Fibroblast of skin of left quadriceps (primary cell): Measurements from ENCODE around the gene CD99L2.
"Not testable (repeated sequence)": the region's sequence is repeated elsewhere in the genome, so short reads cannot be mapped to it uniquely, and the experiment has no call there.

Source experiments
- DNase-seq, 2 experiments: peaks; one replicate each; pipeline ENCODE4 v3.0.0-alpha.2; 2013; ENCODE audit warnings: low read depth in 2 of 2

Gene CD99L2

GRCh38 chrX:150856785-150857184 lies 41.7 kb downstream of the CD99L2 start:
- DNase-seq, result no peak

- no peak for DNase-seq
Observed at GRCh38 chrX:150856101-150856500, 42.4 kb downstream of the CD99L2 start.

GRCh38 chrX:150854856-150855255 lies 43.6 kb downstream of the CD99L2 start:
- DNase-seq, result no peak

- DNase-seq, result no peak
Observed at GRCh38 chrX:150849996-150850720, 48.3 kb downstream of the CD99L2 start.

- no peak for DNase-seq
Observed at GRCh38 chrX:150849486-150849885, 49.0 kb downstream of the CD99L2 start.

- no peak for DNase-seq
Observed at GRCh38 chrX:150848914-150849365, 49.5 kb downstream of the CD99L2 start.

GRCh38 chrX:150847088-150847487 lies 51.4 kb downstream of the CD99L2 start:
- DNase-seq, result no peak

GRCh38 chrX:150846130-150846529 lies 52.3 kb downstream of the CD99L2 start:
- no peak for DNase-seq

- no peak for DNase-seq
Observed at GRCh38 chrX:150845091-150845490, 53.4 kb downstream of the CD99L2 start.

- no peak for DNase-seq
Observed at GRCh38 chrX:150844016-150844415, 54.5 kb downstream of the CD99L2 start.

- no peak for DNase-seq
Observed at GRCh38 chrX:150842198-150842685, 56.2 kb downstream of the CD99L2 start.

- DNase-seq, result no peak
Observed at GRCh38 chrX:150841456-150842197, 56.8 kb downstream of the CD99L2 start.

- no peak for DNase-seq
Observed at GRCh38 chrX:150837845-150838244, 60.6 kb downstream of the CD99L2 start.

GRCh38 chrX:150834695-150835094 lies 63.8 kb downstream of the CD99L2 start:
- no peak for DNase-seq

- DNase-seq, result no peak
Observed at GRCh38 chrX:150833454-150834056, 64.9 kb downstream of the CD99L2 start.

GRCh38 chrX:150831863-150832262 lies 66.6 kb downstream of the CD99L2 start:
- DNase-seq, result no peak

GRCh38 chrX:150828785-150829184 lies 69.7 kb downstream of the CD99L2 start:
- DNase-seq, result no peak

- not testable (repeated sequence) for DNase-seq
Observed at GRCh38 chrX:150824352-150824751, 74.1 kb downstream of the CD99L2 start.

GRCh38 chrX:150823826-150824225 lies 74.6 kb downstream of the CD99L2 start:
- DNase-seq, result not testable (repeated sequence)

GRCh38 chrX:150821971-150822370 lies 76.5 kb downstream of the CD99L2 start:
- no peak for DNase-seq

GRCh38 chrX:150813922-150814321 lies 84.5 kb downstream of the CD99L2 start:
- no peak for DNase-seq

- DNase-seq, result no peak
Observed at GRCh38 chrX:150806827-150807226, 91.6 kb downstream of the CD99L2 start.

- DNase-seq, result no peak
Observed at GRCh38 chrX:150805736-150806135, 92.7 kb downstream of the CD99L2 start.
